Body of pancreas (tissue), 4 donors: ENCODE data around the gene BCL3. TPM values are rescaled to one million over a fixed set of nuclear protein-coding genes. Genes with fewer than 3 reads are reported as not detected.
A peak's percentile ranks its signal among the peaks of the same experiment; 100 is the strongest.

Source experiments
- ATAC-seq: fragments of 150-250 bp; one replicate; pipeline ENCODE4 v1.9.1; 2016
- DNase-seq, 4 donors: peaks; one replicate each; pipeline ENCODE4 v3.0.0-alpha.2; 2019
- H3K27ac ChIP-seq, 4 donors: fragments of 200-600 bp; sonication (generic); 1 replicate in 3 of 4; 2 replicates in 1 of 4; pipeline versions ENCODE4 v1.5.1 to v1.6.1; 2016 to 2019; ENCODE audit warnings: mild to moderate bottlenecking in 1 of 4, mixed read lengths in 1 of 4, moderate library complexity in 1 of 4
- H3K27me3 ChIP-seq, 2 donors: fragments of 200-600 bp; sonication (generic); one replicate each; pipeline ENCODE4 v1.6.0; 2016; ENCODE audit warnings: mild to moderate bottlenecking in 1 of 2
- H3K36me3 ChIP-seq, 2 donors: fragments of 200-600 bp; sonication (generic); replicated peaks in 1 of 2; 2 replicates each; pipeline ENCODE4 v1.5.1; 2016; ENCODE audit warnings: low read depth in 2 of 2; ENCODE audit not compliant: insufficient read depth in 1 of 2
- H3K4me1 ChIP-seq: fragments of 200-600 bp; sonication (generic); one replicate; pipeline ENCODE4 v1.6.0; 2016
- H3K4me3 ChIP-seq, 2 donors: fragments of 200-600 bp; sonication (generic); 1 replicate in 1 of 2; 2 replicates in 1 of 2; pipeline ENCODE4 v1.5.1; 2016 to 2019
- H3K9me3 ChIP-seq, 3 donors: fragments of 200-600 bp; sonication (generic); 1 replicate in 2 of 3; 2 replicates in 1 of 3; pipeline ENCODE4 v1.5.1; 2016
- CTCF ChIP-seq, 7 experiments: fragments of 450-650 bp in 4 of 7; fragments of 200-600 bp in 3 of 7; sonication (generic) in 3 of 7; IDR thresholded peaks; one replicate each; pipeline ENCODE4 v1.5.1; 2016 to 2019; ENCODE audit warnings: antibody characterized with exemption in 7 of 7
- POLR2A ChIP-seq, 3 donors: fragments of 450-650 bp; IDR thresholded peaks; one replicate each; pipeline ENCODE4 v1.6.1; 2016; ENCODE audit warnings: antibody characterized with exemption in 3 of 3, mild to moderate bottlenecking in 2 of 3
- WGBS, 2 donors: methylation state at CpG; one replicate each; pipeline ENCODE4 v1.1.5; 2017; 5-methylcytosine and 5-hydroxymethylcytosine counted together
- intact Hi-C: fragments of 100-400 bp; cut with DNase I; formaldehyde crosslinking; loops from one replicate; pipeline ENCODE4 v1.15.1; 2023
- total RNA-seq, 2 donors: library from RNA; depleted of rRNA; stranded (reverse); fragments of >200 nt; gene quantifications; one replicate each; pipeline ENCODE4 v1.1.0, GENCODE V29; 2016

Gene BCL3
- total RNA-seq, 2 donors from 2014 or later, result 26.2 to 72.5 TPM

DNA sequence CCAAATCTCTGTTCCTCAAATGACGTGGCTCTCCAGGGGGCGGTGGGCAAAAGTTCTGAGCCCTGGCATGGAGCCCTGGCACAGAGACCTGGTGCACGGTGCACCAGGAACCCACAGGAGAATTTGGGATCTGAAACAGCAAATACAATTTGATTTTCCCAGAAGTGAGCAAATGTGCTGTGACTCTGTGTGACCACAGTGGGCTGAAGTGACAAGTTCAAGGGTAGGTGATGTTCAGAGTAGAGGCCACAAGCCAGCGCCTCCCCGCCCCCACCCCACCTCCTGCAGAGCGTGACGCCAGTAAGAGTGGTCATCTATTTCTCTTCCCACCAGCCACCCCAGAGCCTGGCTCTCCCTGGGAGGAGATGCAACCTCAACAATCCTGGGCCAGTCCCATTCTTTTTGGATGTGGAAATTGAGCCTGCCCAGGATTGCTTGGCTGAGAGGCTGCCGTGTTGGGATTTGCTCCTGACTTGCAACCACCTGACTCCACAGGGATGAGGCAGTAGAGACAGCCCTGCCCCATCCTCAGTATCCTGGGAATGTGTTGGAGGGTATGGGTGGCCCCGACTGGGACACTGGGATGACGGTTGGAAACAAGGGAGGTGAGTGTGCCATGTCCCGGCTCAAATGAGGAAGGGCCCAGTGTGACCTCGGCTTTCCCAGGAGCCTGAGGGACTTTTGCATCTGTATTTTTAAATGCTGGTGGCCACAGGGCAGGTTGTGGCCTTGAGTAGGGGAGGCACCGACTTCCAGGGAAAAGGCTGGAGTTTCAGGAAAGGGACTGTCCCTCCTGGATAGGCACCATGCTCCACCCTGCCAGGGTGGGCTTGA is 11.1 kb upstream of the BCL3 start:
- Histone ChIP-seq H3K27me3 (no peaks in the 10 kb centered on the region), H3K4me1 (peaks cover 50% of the 10 kb centered on the region), H3K36me3 (no peaks in the 10 kb centered on the region), H3K27ac (peak overlapping the region; percentile 69 to 98 (median 82)), H3K9me3 (no peaks in the 10 kb centered on the region), H3K4me3 (no peak overlapping the region)
- peak in 2 of 3 donors; percentile 83 to 84 for TF ChIP-seq POLR2A (IDR thresholded peaks at IDR 0.05)
- no peak for TF ChIP-seq CTCF (IDR thresholded peaks at IDR 0.05)
- ATAC-seq, result peak; percentile 13
- DNase-seq, result peak; percentile 43 to 69 (median 54)
- intact Hi-C loops, result loop anchor here (5.0 kb wide), 1 partner anchor 235 kb away; the partner anchor contains the start of gene ZNF180
- WGBS, 2 donors, result 47 to 49% methylated on average over 12 to 13 of the region's 13 CpGs

DNA sequence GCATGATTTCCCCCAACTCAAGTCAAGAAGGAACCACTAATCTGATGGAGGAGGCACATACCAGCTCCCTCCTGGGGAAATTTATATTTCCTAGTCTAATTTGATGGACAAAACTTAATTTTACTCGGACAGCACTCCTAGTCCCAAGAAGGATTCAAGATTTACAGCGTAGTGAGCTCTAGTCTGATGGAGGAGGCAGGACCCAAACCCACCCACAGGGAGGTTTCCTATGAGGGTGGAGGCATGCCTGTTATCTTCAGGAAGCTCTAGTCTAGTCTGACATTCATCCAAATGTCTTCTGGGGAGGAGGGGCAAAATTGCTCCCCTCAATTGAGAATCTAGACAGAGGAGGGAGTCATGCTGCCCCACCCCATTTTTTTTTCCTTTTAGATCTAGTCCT is 10.4 kb upstream of the BCL3 start:
- Histone ChIP-seq H3K9me3 (no peaks in the 10 kb centered on the region), H3K36me3 (no peaks in the 10 kb centered on the region), H3K4me1 (peaks cover 56% of the 10 kb centered on the region), H3K4me3 (no peak overlapping the region), H3K27ac (peak overlapping the region; percentile 69 to 98 (median 82)), H3K27me3 (no peaks in the 10 kb centered on the region)
- ATAC-seq, result no peak
- intact Hi-C loops, result loop anchor here (5.0 kb wide), 1 partner anchor 236 kb away; the partner anchor contains the start of gene ZNF180
- 75 to 84% methylated on average over 2 of the region's 2 CpGs for WGBS, 2 donors
- no peak for DNase-seq
- TF ChIP-seq CTCF (IDR thresholded peaks at IDR 0.05), result no peak
- no peak for TF ChIP-seq POLR2A (IDR thresholded peaks at IDR 0.05)

GRCh38 chr19:44738603-44739558 is 9.6 kb upstream of the BCL3 start:
- no peak overlapping the region for H3K4me3 ChIP-seq
- H3K27ac ChIP-seq, result peak overlapping the region; percentile 33 to 98 (median 82)
- ATAC-seq (no peak), DNase-seq (peak; percentile 58 to 85 (median 70))
- no peaks in the 10 kb centered on the region for H3K27me3 ChIP-seq
- intact Hi-C loops, result loop anchor here (5.0 kb wide), 1 partner anchor 237 kb away; the partner anchor contains the start of gene ZNF180
- 38 to 49% methylated on average over 8 to 9 of the region's 11 CpGs for WGBS, 2 donors
- H3K9me3 ChIP-seq, result no peaks in the 10 kb centered on the region
- peak in 2 of 3 donors; percentile 46 to 47 for TF ChIP-seq POLR2A (IDR thresholded peaks at IDR 0.05)
- TF ChIP-seq CTCF (IDR thresholded peaks at IDR 0.05), result no peak
- no peaks in the 10 kb centered on the region for H3K36me3 ChIP-seq
- peaks cover 64% of the 10 kb centered on the region for H3K4me1 ChIP-seq

DNA sequence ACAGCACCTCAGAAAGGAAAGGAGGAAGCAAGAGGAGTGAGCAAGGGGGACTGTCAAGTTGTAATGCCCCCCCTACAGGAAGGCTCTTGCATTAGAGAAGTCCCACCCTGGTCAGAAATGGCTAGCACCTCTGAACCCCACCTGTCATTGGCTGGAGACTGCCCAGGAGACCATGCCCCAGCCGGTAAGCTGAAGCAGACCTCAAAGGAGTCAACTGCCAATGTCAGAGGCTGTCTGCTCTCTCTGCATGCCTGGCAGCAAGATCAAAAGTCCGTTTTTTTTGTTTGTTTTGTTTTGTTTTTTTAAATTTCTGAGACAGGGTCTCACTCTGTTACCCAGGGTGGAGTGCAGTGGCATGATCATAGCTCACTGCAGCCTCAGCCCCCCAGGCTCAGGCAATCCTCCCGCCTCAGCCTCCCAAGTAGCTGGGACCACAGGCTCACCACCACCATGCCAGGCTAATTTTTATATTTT is 8.1 kb upstream of the BCL3 start:
- Histone ChIP-seq H3K27ac (peak overlapping the region in 3 of 4 donors; percentile 84 to 98 (median 95)), H3K9me3 (no peaks in the 10 kb centered on the region), H3K27me3 (no peaks in the 10 kb centered on the region), H3K36me3 (no peaks in the 10 kb centered on the region), H3K4me1 (peaks cover 75% of the 10 kb centered on the region), H3K4me3 (no peak overlapping the region)
- ATAC-seq, result no peak
- no peak for DNase-seq
- WGBS, 2 donors, result 39 to 42% methylated on average over 3 of the region's 3 CpGs
- no peak for TF ChIP-seq CTCF (IDR thresholded peaks at IDR 0.05)
- no peak for TF ChIP-seq POLR2A (IDR thresholded peaks at IDR 0.05)
- intact Hi-C loops, result no loop called here
